H1 (cell line): Measurements from ENCODE around the gene C2CD4C. TPM values are rescaled to one million over a fixed set of nuclear protein-coding genes. Genes with fewer than 3 reads are reported as not detected.

Experiments
- CTCF ChIA-PET: fragments of 300-600 bp; sonication (Branson Sonifier 250); formaldehyde crosslinking; loops from one replicate; lab custom pipeline; 2021; ENCODE audit not compliant: partially characterized antibody; lab: Charles Lee
- POLR2A ChIA-PET: fragments of 300-600 bp; sonication (Branson Sonifier 250); formaldehyde crosslinking; loops from one replicate; lab custom pipeline; 2021; ENCODE audit warnings: inconsistent platforms; ENCODE audit not compliant: partially characterized antibody; lab: Charles Lee
- DNase-seq, 2 experiments: peaks; one replicate each; pipeline versions ENCODE4 v3.0.0 to v3.0.0-alpha.2; 2010 to 2022; ENCODE audit warnings: low spot score in 2 of 2, low read depth in 1 of 2, mixed read lengths in 1 of 2
- FAIRE-seq: peaks from 2 replicates; lab custom pipeline; 2011; peaks lifted over from hg19 to GRCh38; lab: Jason Lieb, UNC
- H2AFZ ChIP-seq: 2 replicates; pipeline ENCODE4 v1.8.1; 2012; ENCODE audit warnings: low read length, inconsistent platforms
- H2AK5ac ChIP-seq: 2 replicates; pipeline ENCODE4 v1.6.1; 2013; ENCODE audit warnings: low read depth, low read length
- H2BK120ac ChIP-seq: replicated peaks from 2 replicates; pipeline ENCODE3; 2013; ENCODE audit warnings: low read depth, low read length, inconsistent platforms
- H2BK12ac ChIP-seq: 2 replicates; pipeline ENCODE4 v1.6.1; 2013; ENCODE audit warnings: low read depth, low read length
- H2BK15ac ChIP-seq: 2 replicates; pipeline ENCODE4 v1.6.1; 2013; ENCODE audit warnings: low read length
- H2BK20ac ChIP-seq: 2 replicates; pipeline ENCODE4 v1.6.1; 2013; ENCODE audit warnings: low read length
- H2BK5ac ChIP-seq: 2 replicates; pipeline ENCODE4 v1.6.1; 2013; ENCODE audit warnings: low read depth, low read length
- H3K14ac ChIP-seq: 2 replicates; pipeline ENCODE4 v1.6.1; 2013; ENCODE audit warnings: inconsistent platforms; ENCODE audit not compliant: insufficient read length
- H3K18ac ChIP-seq: 2 replicates; pipeline ENCODE4 v1.6.1; 2013; ENCODE audit warnings: low read length; ENCODE audit errors: extremely low read depth
- H3K23ac ChIP-seq: 2 replicates; pipeline ENCODE4 v1.6.1; 2013; ENCODE audit warnings: inconsistent platforms; ENCODE audit not compliant: insufficient read length
- H3K23me2 ChIP-seq: 2 replicates; pipeline ENCODE4 v1.6.1; 2013; ENCODE audit warnings: low read depth, low read length
- H3K27ac ChIP-seq: 2 replicates; pipeline ENCODE4 v1.6.1; 2011; ENCODE audit warnings: low read depth, low read length, inconsistent platforms
- H3K27me3 ChIP-seq, 4 experiments: replicated peaks in 1 of 4; 1 replicate in 1 of 4; 2 replicates in 3 of 4; pipeline versions ENCODE4 v1.6.1 to v1.8.1; 2011 to 2013; ENCODE audit warnings: low read length in 3 of 4, mild to moderate bottlenecking in 3 of 4, inconsistent platforms in 2 of 4, mixed read lengths in 2 of 4, moderate library complexity in 1 of 4; ENCODE audit not compliant: control insufficient read depth in 3 of 4, insufficient read depth in 3 of 4; ENCODE audit errors: extremely low read depth in 1 of 4
- H3K36me3 ChIP-seq, 4 experiments: 2 replicates each; pipeline versions ENCODE4 v1.6.1 to v1.8.1; 2011 to 2013; ENCODE audit warnings: mild to moderate bottlenecking in 4 of 4, low read length in 3 of 4, moderate library complexity in 2 of 4, control low read depth in 1 of 4, inconsistent platforms in 1 of 4; ENCODE audit not compliant: insufficient read depth in 4 of 4, control insufficient read depth in 2 of 4
- H3K4ac ChIP-seq: replicated peaks from 2 replicates; pipeline ENCODE3; 2013; ENCODE audit warnings: low read length, low read depth, mixed read lengths, inconsistent platforms; ENCODE audit not compliant: insufficient read length
- H3K4me1 ChIP-seq, 4 experiments: replicated peaks in 1 of 4; 1 replicate in 1 of 4; 2 replicates in 3 of 4; pipeline versions ENCODE4 v1.6.1 to v1.8.1; 2011 to 2013; ENCODE audit warnings: low read length in 3 of 4, inconsistent platforms in 2 of 4, mixed read lengths in 1 of 4; ENCODE audit not compliant: insufficient read depth in 4 of 4, control insufficient read depth in 3 of 4
- H3K4me2 ChIP-seq, 2 experiments: 2 replicates each; pipeline versions ENCODE4 v1.6.1 to v1.8.1; 2011 to 2013; ENCODE audit warnings: low read depth in 2 of 2, low read length in 2 of 2, control low read depth in 1 of 2, inconsistent platforms in 1 of 2, mild to moderate bottlenecking in 1 of 2; ENCODE audit not compliant: insufficient read depth in 1 of 2
- H3K4me3 ChIP-seq, 4 experiments: fragments of 200-600, 300-600 bp in 1 of 4; sonication (generic), shearing (Covaris generic), sonication (Bioruptor Twin) in 1 of 4; 2 replicates each; pipeline versions ENCODE4 v1.5.1 to v1.8.1; 2011 to 2016; ENCODE audit warnings: low read length in 4 of 4, low read depth in 3 of 4, control low read depth in 2 of 4, inconsistent platforms in 2 of 4, mild to moderate bottlenecking in 2 of 4, mixed read lengths in 1 of 4, moderate library complexity in 1 of 4; ENCODE audit not compliant: insufficient read depth in 2 of 4; ENCODE audit errors: extremely low read depth in 1 of 4
- H3K56ac ChIP-seq: replicated peaks from 2 replicates; pipeline ENCODE3; 2013; ENCODE audit warnings: low read depth, mild to moderate bottlenecking, mixed read lengths, low read length, inconsistent platforms; ENCODE audit not compliant: insufficient read length
- H3K79me1 ChIP-seq: 2 replicates; pipeline ENCODE4 v1.6.1; 2013; ENCODE audit warnings: low read depth, low read length, control low read depth
- H3K79me2 ChIP-seq, 2 experiments: 2 replicates each; pipeline versions ENCODE4 v1.6.1 to v1.8.1; 2012 to 2013; ENCODE audit warnings: low read length in 2 of 2, mild to moderate bottlenecking in 2 of 2, inconsistent platforms in 1 of 2; ENCODE audit not compliant: insufficient read depth in 2 of 2, control insufficient read depth in 1 of 2
- H3K9ac ChIP-seq, 4 experiments: replicated peaks in 1 of 4; 1 replicate in 1 of 4; 2 replicates in 3 of 4; pipeline versions ENCODE4 v1.6.1 to v1.8.1; 2011 to 2013; ENCODE audit warnings: low read depth in 3 of 4, low read length in 3 of 4, control low read depth in 2 of 4, mild to moderate bottlenecking in 2 of 4, moderate library complexity in 2 of 4, inconsistent platforms in 1 of 4; ENCODE audit errors: extremely low read depth in 1 of 4
- H3K9me3 ChIP-seq, 2 experiments: 2 replicates each; pipeline versions ENCODE4 v1.6.1 to v1.8.1; 2012 to 2013; ENCODE audit warnings: mild to moderate bottlenecking in 2 of 2, moderate library complexity in 2 of 2, control low read depth in 1 of 2, inconsistent platforms in 1 of 2, low read depth in 1 of 2, low read length in 1 of 2, mixed read lengths in 1 of 2; ENCODE audit not compliant: insufficient read depth in 2 of 2
- H4K20me1 ChIP-seq, 2 experiments: replicated peaks in 1 of 2; 2 replicates each; pipeline versions ENCODE3 to v1.8.1; 2011 to 2013; ENCODE audit warnings: inconsistent platforms in 2 of 2, low read length in 2 of 2, mild to moderate bottlenecking in 1 of 2; ENCODE audit not compliant: insufficient read depth in 2 of 2, control insufficient read depth in 1 of 2
- H4K5ac ChIP-seq: 2 replicates; pipeline ENCODE4 v1.6.1; 2013; ENCODE audit warnings: low read length, low read depth, mixed read lengths, inconsistent platforms; ENCODE audit not compliant: insufficient read length
- H4K8ac ChIP-seq: 2 replicates; pipeline ENCODE4 v1.8.0; 2013; ENCODE audit warnings: mild to moderate bottlenecking, moderate library complexity, low read length, inconsistent platforms; ENCODE audit not compliant: insufficient read depth; ENCODE audit errors: extremely low read depth
- H4K91ac ChIP-seq: replicated peaks from 2 replicates; pipeline ENCODE3; 2013; ENCODE audit warnings: low read length, mixed read lengths, inconsistent platforms; ENCODE audit not compliant: insufficient read length
- CBX5 ChIP-seq: fragments of 300-800, 300-1000 bp; sonication (generic); IDR thresholded peaks from 2 replicates; pipeline ENCODE4 v1.7.1; 2016; ENCODE audit warnings: antibody characterized with exemption, low read length, low read depth
- EP300 ChIP-seq, 2 experiments: IDR thresholded peaks; 1 replicate in 1 of 2; 2 replicates in 1 of 2; pipeline ENCODE4 v1.6.1; 2011 to 2012; ENCODE audit warnings: low read depth in 2 of 2, low read length in 2 of 2, mild to moderate bottlenecking in 2 of 2, borderline replicate concordance in 1 of 2, inconsistent platforms in 1 of 2, moderate library complexity in 1 of 2
- GTF2F1 ChIP-seq: IDR thresholded peaks from 2 replicates; pipeline ENCODE4 v1.6.1; 2012; ENCODE audit warnings: low read depth, low read length, improper control_type of control experiment, borderline replicate concordance
- KDM4A ChIP-seq: IDR thresholded peaks from one replicate; pipeline ENCODE4 v1.7.1; 2012; ENCODE audit warnings: low read depth, mild to moderate bottlenecking, moderate library complexity, low read length, inconsistent platforms; ENCODE audit not compliant: severe bottlenecking
- KDM5A ChIP-seq: fragments of 200-600 bp; IDR thresholded peaks from 2 replicates; pipeline ENCODE4 v1.7.1; 2012; ENCODE audit warnings: mild to moderate bottlenecking, low read length, inconsistent platforms, mixed read lengths
- RBBP5 ChIP-seq: IDR thresholded peaks from 2 replicates; pipeline ENCODE4 v1.7.1; 2012; ENCODE audit warnings: low read depth, mild to moderate bottlenecking, inconsistent platforms, low read length, moderate library complexity, borderline replicate concordance
- RFX5 ChIP-seq: IDR thresholded peaks from 2 replicates; pipeline ENCODE4 v1.6.1; 2011; ENCODE audit warnings: low read depth, low read length, improper control_type of control experiment, borderline replicate concordance
- TAF7 ChIP-seq: optimal IDR thresholded peaks from 2 replicates; pipeline ENCODE3; 2011; ENCODE audit warnings: low read depth, mild to moderate bottlenecking, inconsistent platforms, low read length, moderate library complexity, borderline replicate concordance
- TBP ChIP-seq: IDR thresholded peaks from 2 replicates; pipeline ENCODE4 v1.6.1; 2011; ENCODE audit warnings: low read depth, low read length, improper control_type of control experiment
- TCF12 ChIP-seq: IDR thresholded peaks from 2 replicates; pipeline ENCODE4 v1.6.1; 2011; ENCODE audit warnings: low read depth, mild to moderate bottlenecking, low read length
- TEAD4 ChIP-seq: IDR thresholded peaks from 2 replicates; pipeline ENCODE4 v1.6.1; 2012; ENCODE audit warnings: low read depth, low read length, inconsistent platforms, mixed read lengths
- WGBS, 2 experiments: shearing (Covaris generic) in 1 of 2; methylation state at CpG; one replicate each; pipeline versions ENCODE4 v1.1.6 to v1.1.7; 2013 to 2015; ENCODE audit warnings: low lambda C conversion rate in 2 of 2, mixed read lengths in 2 of 2, inconsistent platforms in 1 of 2, low coverage in 1 of 2, missing lambda C conversion rate in 1 of 2; ENCODE audit not compliant: insufficient replicate concordance in 2 of 2, insufficient coverage in 1 of 2, insufficient read length in 1 of 2; ENCODE audit errors: extremely low coverage in 1 of 2, missing lambda C conversion rate in 1 of 2; 5-methylcytosine and 5-hydroxymethylcytosine counted together
- polyA plus RNA-seq, 7 experiments: library from polyadenylated mRNA; depleted of rRNA in 3 of 7; stranded (reverse) in 5 of 7; unstranded in 2 of 7; fragments of >200 nt in 5 of 7; fragments of 200-250 nt in 2 of 7; gene quantifications; 1 replicate in 5 of 7; 2 replicates in 1 of 7; 4 replicates in 1 of 7; pipeline versions ENCODE4 v1.2.1 to v1.2.3, GENCODE V29; 2011 to 2013; ENCODE audit warnings: missing spikeins in 2 of 7, mixed read lengths in 2 of 7
- total RNA-seq: library from RNA; stranded (reverse); fragmentation: NEBNext Ultra II Directional; extraction: Animal tissue kit (Norgen Biotek cat#: 25700); gene quantifications from 2 replicates; pipeline ENCODE4 v1.2.1, GENCODE V29; 2021

Gene C2CD4C
- total and polyA plus RNA-seq, 2 of the 8 experiments (the other 6 are each of a cell fraction or from before 2014, with no cell fraction given) = 3.8 to 6.3 TPM

DNA sequence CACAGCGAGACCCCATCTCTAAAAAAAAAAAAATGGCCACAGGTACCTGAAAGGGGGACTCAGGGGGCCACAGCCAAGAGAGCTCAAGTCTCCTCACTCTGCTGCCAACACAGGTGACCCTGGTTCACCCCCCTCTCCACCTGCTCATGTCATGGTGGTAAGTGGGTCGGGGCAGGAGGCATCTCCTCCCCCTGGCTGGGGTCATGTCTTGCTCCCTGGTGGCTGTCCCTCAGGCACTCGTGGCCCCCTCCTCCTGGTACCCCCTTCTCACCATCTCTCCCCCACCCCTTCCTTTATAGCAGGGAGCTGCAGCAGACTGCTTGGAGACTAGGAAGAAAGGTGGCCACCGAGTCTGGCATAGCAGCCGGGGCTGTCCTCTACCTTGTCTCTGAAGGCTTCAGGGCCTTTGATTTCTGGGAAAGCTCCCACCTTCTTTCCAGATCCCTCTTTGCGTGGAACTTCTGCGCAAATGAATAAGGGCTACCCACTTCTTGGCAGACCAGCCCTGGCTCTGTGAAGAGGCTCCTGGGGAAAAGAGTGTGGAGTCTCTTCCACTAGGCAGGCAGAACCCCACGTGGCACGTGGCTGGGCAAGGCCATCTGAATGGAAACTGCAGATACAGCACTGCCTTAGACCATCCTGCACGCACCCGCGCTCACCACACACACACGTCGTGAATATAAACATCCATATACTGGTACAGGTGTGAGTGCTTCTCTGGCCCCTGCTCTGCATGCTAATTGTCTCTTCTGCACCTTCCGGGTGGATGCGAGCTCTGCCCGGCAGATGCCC is 44.3 kb downstream of the C2CD4C start:
- no peak for FAIRE-seq
- no peak overlapping the region for H4K5ac ChIP-seq
- H2AK5ac ChIP-seq = no peak overlapping the region
- peaks cover 0 to 2% of the 10 kb centered on the region in 2 experiments for H4K20me1 ChIP-seq
- H3K14ac ChIP-seq = no peak overlapping the region
- H3K9ac ChIP-seq = no peak overlapping the region
- H3K79me2 ChIP-seq = no peaks in the 10 kb centered on the region
- peak overlapping the region; percentile 92 for H4K8ac ChIP-seq
- WGBS, 2 experiments = 87% methylated on average over 16 of the region's 17 CpGs; no CpG with 5 or more reads in 1 of the 2 experiments
- H3K79me1 ChIP-seq = no peaks in the 10 kb centered on the region
- no peak overlapping the region for H3K18ac ChIP-seq
- no peak for DNase-seq
- H2BK15ac ChIP-seq = 0 out of 2 replicates have a peak overlapping the region, but pooled peaks have one; percentile 31
- no peaks in the 10 kb centered on the region for H3K36me3 ChIP-seq
- no peak overlapping the region for H3K4me3 ChIP-seq
- no peak overlapping the region for H2BK120ac ChIP-seq
- no peak overlapping the region for H4K91ac ChIP-seq
- no peaks in the 10 kb centered on the region for H3K23me2 ChIP-seq
- H3K4me1 ChIP-seq = no peaks in the 10 kb centered on the region
- TF ChIP-seq KDM5A = no peak
- no peak for TF ChIP-seq GTF2F1
- no peak for TF ChIP-seq TEAD4
- no peak for TF ChIP-seq TBP
- no peak for TF ChIP-seq TCF12
- no peak for TF ChIP-seq KDM4A
- no peak for TF ChIP-seq RFX5
- TF ChIP-seq RBBP5 = no peak
- TF ChIP-seq TAF7 = no peak
- no peak for TF ChIP-seq EP300 (IDR thresholded peaks at IDR 0.05; ENCODE audit: borderline replicate concordance in 1 of 2, low read depth in 2 of 2, low read length in 2 of 2)
- TF ChIP-seq CBX5 = no peak
- no peak overlapping the region for H2BK12ac ChIP-seq
- no peaks in the 10 kb centered on the region; a peak in 2 of 7 replicates for H3K27me3 ChIP-seq
- CTCF ChIA-PET = interaction anchor here (0.8 to 1.0 kb wide), 2 partner anchors 9 to 16 kb away, joined by 3 to 5 read pairs; no protein-coding TSS in a partner anchor
- H3K27ac ChIP-seq = no peak overlapping the region
- POLR2A ChIA-PET = interaction anchor here (0.8 to 0.9 kb wide), 2 partner anchors 16 to 18 kb away, joined by 3 read pairs; no protein-coding TSS in a partner anchor
- H3K9me3 ChIP-seq = peaks cover 0 to 2% of the 10 kb centered on the region in 2 experiments; a peak in 2 of 4 replicates
- H3K23ac ChIP-seq = no peak overlapping the region
- no peak overlapping the region for H2BK20ac ChIP-seq
- no peak overlapping the region for H2BK5ac ChIP-seq
- no peak overlapping the region for H3K56ac ChIP-seq
- no peak overlapping the region for H3K4me2 ChIP-seq
- H3K4ac ChIP-seq = no peak overlapping the region
- H2AFZ ChIP-seq = no peak overlapping the region
